Prostate gland (tissue), 2 donors: ENCODE measurements around the gene PRCD. TPM values are rescaled to one million over a fixed set of nuclear protein-coding genes. Genes with fewer than 3 reads are reported as not detected.

Experiments used
- DNase-seq: peaks from one replicate; pipeline ENCODE4 v3.0.0-alpha.2; 2019; ENCODE audit warnings: low spot score
- H3K27ac ChIP-seq, 2 donors: fragments of 200-600 bp; sonication (generic); 2 replicates each; pipeline ENCODE4 v1.5.1; 2017 to 2019
- H3K27me3 ChIP-seq: fragments of 200-600 bp; sonication (generic); replicated peaks from 2 replicates; pipeline ENCODE4 v1.5.1; 2019; ENCODE audit not compliant: insufficient read depth
- H3K36me3 ChIP-seq, 2 donors: fragments of 200-600 bp; sonication (generic); 1 replicate in 1 of 2; 2 replicates in 1 of 2; pipeline versions ENCODE4 v1.5.1 to v1.8.1; 2017 to 2019
- H3K4me1 ChIP-seq: fragments of 200-600 bp; sonication (generic); replicated peaks from 2 replicates; pipeline ENCODE4 v1.5.1; 2019
- H3K4me3 ChIP-seq, 2 donors: fragments of 200-600 bp; sonication (generic); 2 replicates each; pipeline ENCODE4 v1.5.1; 2017 to 2019
- H3K9me3 ChIP-seq: fragments of 200-600 bp; sonication (generic); 2 replicates; pipeline ENCODE4 v1.5.1; 2017
- POLR2A ChIP-seq: fragments of 450-650 bp; IDR thresholded peaks from one replicate; pipeline ENCODE4 v1.6.1; 2016; ENCODE audit warnings: antibody characterized with exemption, mild to moderate bottlenecking
- POLR2AphosphoS5 ChIP-seq: sonication (generic); formaldehyde crosslinking; IDR thresholded peaks from one replicate; pipeline ENCODE4 v1.6.1; 2017; ENCODE audit warnings: antibody characterized with exemption
- WGBS: methylation state at CpG from one replicate; pipeline ENCODE4 v1.1.5; 2018; 5-methylcytosine and 5-hydroxymethylcytosine counted together
- intact Hi-C: fragments of 100-400 bp; cut with DNase I; formaldehyde crosslinking; loops from one replicate; pipeline ENCODE4 v1.14.2; 2022
- total RNA-seq, 2 donors: library from RNA; depleted of rRNA; stranded (reverse); fragments of >200 nt; gene quantifications; one replicate each; pipeline ENCODE4 v1.1.0, GENCODE V29; 2016
- TF ChIP-seq, protein P1 (sequence below), 4 experiments: fragments of 200-600 bp in 2 of 4; fragments of 450-650 bp in 2 of 4; sonication (generic) in 2 of 4; IDR thresholded peaks; 1 replicate in 3 of 4; 2 replicates in 1 of 4; pipeline ENCODE4 v1.5.1; 2016 to 2019; ENCODE audit warnings: antibody characterized with exemption in 4 of 4, mild to moderate bottlenecking in 2 of 4, moderate library complexity in 2 of 4

PRCD gene
- total RNA-seq, 2 donors from 2014 or later, result 0.36 to 0.85 TPM

GRCh38 chr17:76537578-76538280 is 2.1 kb upstream of the PRCD start, which contains the start of gene CYGB:
CYGB (minus strand) TSS chr17:76537709; CDS start chr17:76537542, 167 bp downstream.
- Histone ChIP-seq H3K36me3 (no peaks in the 10 kb centered on the region), H3K27ac (peak within 1 kb of the TSS; percentile 45 to 52), H3K27me3 (peaks cover 3% of the 10 kb centered on the region), H3K4me3 (peak within 1 kb of the TSS; percentile 27 to 32), H3K9me3 (no peaks in the 10 kb centered on the region), H3K4me1 (peaks cover 4% of the 10 kb centered on the region)
- TF ChIP-seq, protein P1, sequence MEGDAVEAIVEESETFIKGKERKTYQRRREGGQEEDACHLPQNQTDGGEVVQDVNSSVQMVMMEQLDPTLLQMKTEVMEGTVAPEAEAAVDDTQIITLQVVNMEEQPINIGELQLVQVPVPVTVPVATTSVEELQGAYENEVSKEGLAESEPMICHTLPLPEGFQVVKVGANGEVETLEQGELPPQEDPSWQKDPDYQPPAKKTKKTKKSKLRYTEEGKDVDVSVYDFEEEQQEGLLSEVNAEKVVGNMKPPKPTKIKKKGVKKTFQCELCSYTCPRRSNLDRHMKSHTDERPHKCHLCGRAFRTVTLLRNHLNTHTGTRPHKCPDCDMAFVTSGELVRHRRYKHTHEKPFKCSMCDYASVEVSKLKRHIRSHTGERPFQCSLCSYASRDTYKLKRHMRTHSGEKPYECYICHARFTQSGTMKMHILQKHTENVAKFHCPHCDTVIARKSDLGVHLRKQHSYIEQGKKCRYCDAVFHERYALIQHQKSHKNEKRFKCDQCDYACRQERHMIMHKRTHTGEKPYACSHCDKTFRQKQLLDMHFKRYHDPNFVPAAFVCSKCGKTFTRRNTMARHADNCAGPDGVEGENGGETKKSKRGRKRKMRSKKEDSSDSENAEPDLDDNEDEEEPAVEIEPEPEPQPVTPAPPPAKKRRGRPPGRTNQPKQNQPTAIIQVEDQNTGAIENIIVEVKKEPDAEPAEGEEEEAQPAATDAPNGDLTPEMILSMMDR (IDR thresholded peaks at IDR 0.05), result no peak
- no peak for TF ChIP-seq POLR2A
- no peak for TF ChIP-seq POLR2AphosphoS5
- no peak for DNase-seq
- intact Hi-C loops, result no loop called here
- 3% methylated on average over 74 of the region's 95 CpGs for WGBS

- WGBS, result 36% methylated on average over 35 of the region's 37 CpGs
- DNase-seq, result no peak
- Histone ChIP-seq H3K4me1 (peaks cover 4% of the 10 kb centered on the region), H3K36me3 (no peaks in the 10 kb centered on the region), H3K27ac (peak overlapping the region; percentile 45 to 52), H3K27me3 (peaks cover 3% of the 10 kb centered on the region), H3K4me3 (peak overlapping the region; percentile 27 to 32), H3K9me3 (no peaks in the 10 kb centered on the region)
- intact Hi-C loops, result no loop called here
- TF ChIP-seq, protein P1 (IDR thresholded peaks at IDR 0.05), result no peak
- TF ChIP-seq POLR2A, result no peak
- no peak for TF ChIP-seq POLR2AphosphoS5
Measured at GRCh38 chr17:76538281-76538931, 1.4 kb upstream of the PRCD start.

- Histone ChIP-seq H3K4me3 (no peak overlapping the region), H3K27ac (no peak overlapping the region), H3K27me3 (peaks cover 3% of the 10 kb centered on the region), H3K36me3 (no peaks in the 10 kb centered on the region), H3K9me3 (no peaks in the 10 kb centered on the region), H3K4me1 (peaks cover 4% of the 10 kb centered on the region)
- DNase-seq, result no peak
- 86% methylated on average over 9 of the region's 9 CpGs for WGBS
- intact Hi-C loops, result no loop called here
- TF ChIP-seq POLR2A (no peak), POLR2AphosphoS5 (no peak)
- TF ChIP-seq, protein P1 (IDR thresholded peaks at IDR 0.05), result no peak
Measured at GRCh38 chr17:76538941-76539570, 788 bp upstream of the PRCD start.

DNA sequence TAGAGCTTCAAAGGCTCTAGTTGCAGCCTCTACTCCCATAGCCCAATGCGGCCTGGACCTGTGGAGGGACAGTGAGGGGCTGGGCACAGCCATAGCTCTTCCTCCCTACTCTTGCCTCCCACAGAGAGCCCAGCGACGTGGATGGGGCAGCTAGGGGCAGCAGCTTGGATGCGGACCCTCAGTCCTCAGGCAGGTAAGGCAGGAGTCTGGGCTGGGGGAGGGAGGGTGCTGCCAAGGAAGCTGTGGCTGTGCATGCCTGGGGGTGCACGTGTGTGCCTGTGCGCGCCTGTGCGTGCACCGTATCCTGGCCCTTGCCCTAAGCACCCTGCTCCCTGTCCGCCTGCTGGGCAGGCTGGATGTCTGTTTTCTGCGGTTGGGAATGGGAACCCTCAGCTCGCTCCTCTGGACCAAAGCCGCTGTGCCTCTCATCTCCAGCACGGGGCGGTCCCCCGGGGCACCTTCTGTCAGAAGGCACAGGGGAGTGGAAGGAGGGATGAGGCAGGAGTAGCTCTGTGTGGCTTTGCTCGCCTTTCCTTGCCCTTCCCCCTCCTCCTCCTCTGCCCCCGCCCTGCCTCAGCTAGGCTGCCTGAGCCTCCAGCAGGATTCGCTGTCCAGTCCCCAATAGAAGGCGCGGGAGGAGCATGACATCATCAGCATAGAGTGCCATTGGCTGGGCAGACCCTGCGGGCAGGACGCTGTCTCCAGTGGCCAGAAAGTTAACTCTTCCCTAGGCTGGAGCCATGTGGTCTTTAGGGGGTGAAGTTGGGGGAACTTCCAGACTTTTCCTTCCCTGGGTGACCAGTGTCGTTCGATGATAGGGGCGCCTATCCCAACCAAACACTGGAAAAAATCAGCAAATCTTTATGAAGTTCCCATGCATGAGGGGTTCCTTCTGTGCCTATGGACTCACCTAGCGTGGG is 797 bp downstream of the PRCD start:
- H3K4me3 ChIP-seq, result peak overlapping the region in 1 of 2 donors; percentile 22
- H3K27ac ChIP-seq, result peak overlapping the region; percentile 47
- peak; percentile 95 for TF ChIP-seq POLR2AphosphoS5
- TF ChIP-seq, protein P1 (IDR thresholded peaks at IDR 0.05), result peak in 2 of 4 experiments; percentile 46
- TF ChIP-seq POLR2A, result peak; percentile 52
- peaks cover 3% of the 10 kb centered on the region for H3K27me3 ChIP-seq
- no peaks in the 10 kb centered on the region for H3K9me3 ChIP-seq
- H3K4me1 ChIP-seq, result peaks cover 4% of the 10 kb centered on the region
- 8% methylated on average over 25 of the region's 27 CpGs for WGBS
- no peaks in the 10 kb centered on the region for H3K36me3 ChIP-seq
- intact Hi-C loops, result no loop called here
- DNase-seq, result peak; percentile 90
